ENCODE data around the gene PTTG1IP.

PTTG1IP gene

DNA sequence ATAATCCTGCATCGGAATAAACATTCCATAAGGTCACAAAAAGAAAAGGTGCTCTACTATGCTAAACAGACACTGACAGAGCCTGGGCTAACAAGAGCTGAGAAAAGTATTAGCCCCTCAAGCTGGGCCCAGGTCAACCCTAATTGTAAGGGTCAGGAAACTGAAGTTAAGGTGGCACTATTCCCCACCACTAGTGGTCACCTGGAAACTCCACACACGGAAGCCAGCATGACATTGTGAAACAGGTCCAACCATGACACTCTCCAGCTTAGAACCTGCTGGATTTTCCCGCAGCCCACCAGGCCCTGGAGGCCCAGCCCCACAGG is 1.2 kb downstream of the PTTG1IP start:
- Histone ChIP-seq H2BK5ac (ENCODE audit: low read length) (no peak overlapping the region), H3K79me1 (ENCODE audit: low read length) (peaks cover 15% of the 10 kb centered on the region), H3K18ac (ENCODE audit: low read length) (no peak overlapping the region)

GRCh38 chr21:44871576-44872269 is 1.8 kb downstream of the PTTG1IP start:
- Histone ChIP-seq H4K5ac (ENCODE audit: low read length) (no peak overlapping the region), H3K23ac (ENCODE audit: low read length) (no peak overlapping the region), H3K27me3 (ENCODE audit: insufficient read depth, low read length, poor library complexity) (no peaks in the 10 kb centered on the region), H3K79me2 (ENCODE audit: control insufficient read depth, insufficient read depth, low read length) (peaks cover 62% of the 10 kb centered on the region), H2BK15ac (replicated peaks; ENCODE audit: low read depth) (no peak overlapping the region), H3K4ac (ENCODE audit: low read depth, low read length) (no peak overlapping the region), H3K27ac (ENCODE audit: low read depth, low read length) (no peak overlapping the region), H3K79me1 (ENCODE audit: low read length) (peaks cover 19% of the 10 kb centered on the region), H3K18ac (ENCODE audit: low read length) (no peak overlapping the region), H3K9ac (ENCODE audit: low read length) (peak overlapping the region; percentile 93), H4K8ac (ENCODE audit: low read depth, low read length) (no peak overlapping the region), H3K56ac (ENCODE audit: low read length) (peak overlapping the region; percentile 51), H2AK5ac (ENCODE audit: low read length) (no peak overlapping the region), H3K36me3 (ENCODE audit: control insufficient read depth, insufficient read depth, low read length) (no peaks in the 10 kb centered on the region), H2BK120ac (ENCODE audit: low read depth, low read length) (no peak overlapping the region), H3K4me1 (ENCODE audit: control insufficient read depth, low read depth, low read length) (peaks cover 24% of the 10 kb centered on the region), H3K4me2 (ENCODE audit: low read length) (peak overlapping the region; percentile 39), H3K4me3 (ENCODE audit: low read length) (no peak overlapping the region), H2BK5ac (ENCODE audit: low read length) (no peak overlapping the region)
- no peak for DNase-seq
- WGBS (ENCODE audit: extremely low coverage, insufficient coverage, low lambda C conversion rate): no CpG with 5 or more reads among the region's 14 CpGs

More for the DNA sequence above, 1.2 kb downstream of the PTTG1IP start:
- no peak overlapping the region for H3K23ac ChIP-seq (ENCODE audit: low read length)
- no peaks in the 10 kb centered on the region for H3K36me3 ChIP-seq (ENCODE audit: control insufficient read depth, insufficient read depth, low read length)
- WGBS (ENCODE audit: extremely low coverage, insufficient coverage, low lambda C conversion rate): no CpG with 5 or more reads among the region's 3 CpGs
- H4K5ac ChIP-seq (ENCODE audit: low read length): no peak overlapping the region
- peak overlapping the region; percentile 93 for H3K9ac ChIP-seq (ENCODE audit: low read length)
- peak overlapping the region; percentile 87 for H3K4me2 ChIP-seq (ENCODE audit: low read length)
- H2AK5ac ChIP-seq (ENCODE audit: low read length): no peak overlapping the region
- H3K27me3 ChIP-seq (ENCODE audit: insufficient read depth, low read length, poor library complexity): no peaks in the 10 kb centered on the region
- no peak overlapping the region for H4K8ac ChIP-seq (ENCODE audit: low read depth, low read length)
- H3K4me3 ChIP-seq (ENCODE audit: low read length): peak overlapping the region; percentile 89
- H3K56ac ChIP-seq (ENCODE audit: low read length): peak overlapping the region; percentile 95
- no peak overlapping the region for H2BK15ac ChIP-seq (replicated peaks; ENCODE audit: low read depth)
- peak; percentile 39 for DNase-seq
- no peak overlapping the region for H2BK120ac ChIP-seq (ENCODE audit: low read depth, low read length)
- H3K4me1 ChIP-seq (ENCODE audit: control insufficient read depth, low read depth, low read length): peaks cover 18% of the 10 kb centered on the region
- H3K79me2 ChIP-seq (ENCODE audit: control insufficient read depth, insufficient read depth, low read length): peaks cover 56% of the 10 kb centered on the region
- no peak overlapping the region for H3K4ac ChIP-seq (ENCODE audit: low read depth, low read length)
- H3K27ac ChIP-seq (ENCODE audit: low read depth, low read length): no peak overlapping the region

DNA sequence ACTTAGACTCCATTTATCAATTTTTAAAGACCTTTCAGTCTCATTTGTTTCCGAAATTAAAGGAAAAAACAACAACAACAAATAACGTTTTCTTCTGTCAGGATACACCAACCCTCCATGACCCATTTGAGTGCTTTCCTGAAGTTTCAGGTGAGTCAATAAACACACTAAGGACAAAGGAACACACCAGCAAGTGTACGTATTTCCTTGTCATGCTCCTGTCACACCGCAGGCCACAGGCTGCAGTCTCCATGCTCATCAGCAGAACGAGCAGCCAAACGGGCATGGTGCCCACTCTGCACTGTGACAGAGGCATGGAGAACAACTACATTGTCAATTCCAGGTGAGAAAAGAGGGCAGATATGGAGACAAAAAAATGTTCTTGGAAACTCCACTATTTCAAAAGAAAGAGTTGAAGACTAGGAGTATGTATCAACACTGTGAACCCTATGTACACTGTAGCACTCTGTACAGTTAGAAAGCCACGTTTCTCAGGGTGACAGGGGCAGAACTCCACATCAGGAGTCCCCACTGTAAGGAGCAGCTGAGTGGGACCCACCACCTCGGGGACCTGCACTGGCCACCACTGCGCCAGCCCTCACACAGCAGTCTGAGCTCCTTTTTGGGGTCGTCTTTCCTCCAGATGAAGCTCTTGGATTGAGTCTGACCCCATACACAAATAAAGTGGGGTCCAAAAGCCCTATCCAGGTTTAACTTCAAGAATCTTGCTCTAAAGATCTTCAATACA is 2.6 kb downstream of the PTTG1IP start:
- Histone ChIP-seq H3K56ac (ENCODE audit: low read length) (peak overlapping the region; percentile 76), H3K4me3 (ENCODE audit: low read length) (no peak overlapping the region), H4K5ac (ENCODE audit: low read length) (no peak overlapping the region), H2BK120ac (ENCODE audit: low read depth, low read length) (no peak overlapping the region), H3K27me3 (ENCODE audit: insufficient read depth, low read length, poor library complexity) (no peaks in the 10 kb centered on the region), H4K8ac (ENCODE audit: low read depth, low read length) (no peak overlapping the region), H3K27ac (ENCODE audit: low read depth, low read length) (no peak overlapping the region), H3K79me2 (ENCODE audit: control insufficient read depth, insufficient read depth, low read length) (peaks cover 69% of the 10 kb centered on the region), H3K4me2 (ENCODE audit: low read length) (no peak overlapping the region), H3K36me3 (ENCODE audit: control insufficient read depth, insufficient read depth, low read length) (no peaks in the 10 kb centered on the region), H3K4me1 (ENCODE audit: control insufficient read depth, low read depth, low read length) (peaks cover 25% of the 10 kb centered on the region), H2BK5ac (ENCODE audit: low read length) (no peak overlapping the region), H3K79me1 (ENCODE audit: low read length) (peaks cover 24% of the 10 kb centered on the region), H3K18ac (ENCODE audit: low read length) (no peak overlapping the region), H2AK5ac (ENCODE audit: low read length) (peak overlapping the region; percentile 66), H3K9ac (ENCODE audit: low read length) (peak overlapping the region; percentile 15), H3K4ac (ENCODE audit: low read depth, low read length) (no peak overlapping the region), H2BK15ac (replicated peaks; ENCODE audit: low read depth) (no peak overlapping the region), H3K23ac (ENCODE audit: low read length) (no peak overlapping the region)
- WGBS (ENCODE audit: extremely low coverage, insufficient coverage, low lambda C conversion rate): no CpG with 5 or more reads among the region's 10 CpGs
- no peak for DNase-seq

GRCh38 chr21:44869781-44870747 is 3.4 kb downstream of the PTTG1IP start:
- no peaks in the 10 kb centered on the region for H3K27me3 ChIP-seq (ENCODE audit: insufficient read depth, low read length, poor library complexity)
- peaks cover 28% of the 10 kb centered on the region for H3K79me1 ChIP-seq (ENCODE audit: low read length)
- no peak overlapping the region for H2BK5ac ChIP-seq (ENCODE audit: low read length)
- H3K4me1 ChIP-seq (ENCODE audit: control insufficient read depth, low read depth, low read length): peaks cover 25% of the 10 kb centered on the region
- peak overlapping the region; percentile 3 for H3K9ac ChIP-seq (ENCODE audit: low read length)
- H3K56ac ChIP-seq (ENCODE audit: low read length): peak overlapping the region; percentile 3
- peaks cover 77% of the 10 kb centered on the region for H3K79me2 ChIP-seq (ENCODE audit: control insufficient read depth, insufficient read depth, low read length)
- H3K27ac ChIP-seq (ENCODE audit: low read depth, low read length): peak overlapping the region; percentile 54
- no peak overlapping the region for H2BK15ac ChIP-seq (replicated peaks; ENCODE audit: low read depth)
- H3K4ac ChIP-seq (ENCODE audit: low read depth, low read length): no peak overlapping the region
- no peak overlapping the region for H3K4me3 ChIP-seq (ENCODE audit: low read length)
- peak; percentile 94 for DNase-seq
- no peaks in the 10 kb centered on the region for H3K36me3 ChIP-seq (ENCODE audit: control insufficient read depth, insufficient read depth, low read length)
- H3K23ac ChIP-seq (ENCODE audit: low read length): no peak overlapping the region
- no peak overlapping the region for H2AK5ac ChIP-seq (ENCODE audit: low read length)
- no peak overlapping the region for H3K4me2 ChIP-seq (ENCODE audit: low read length)
- no peak overlapping the region for H4K8ac ChIP-seq (ENCODE audit: low read depth, low read length)
- peak overlapping the region; percentile 66 for H3K18ac ChIP-seq (ENCODE audit: low read length)
- no CpG with 5 or more reads among the region's 19 CpGs for WGBS (ENCODE audit: extremely low coverage, insufficient coverage, low lambda C conversion rate)
- no peak overlapping the region for H4K5ac ChIP-seq (ENCODE audit: low read length)
- no peak overlapping the region for H2BK120ac ChIP-seq (ENCODE audit: low read depth, low read length)

- no peak overlapping the region for H3K56ac ChIP-seq (ENCODE audit: low read length)
- H3K18ac ChIP-seq (ENCODE audit: low read length): no peak overlapping the region
- no peak overlapping the region for H2AK5ac ChIP-seq (ENCODE audit: low read length)
- no peaks in the 10 kb centered on the region for H3K27me3 ChIP-seq (ENCODE audit: insufficient read depth, low read length, poor library complexity)
- H3K27ac ChIP-seq (ENCODE audit: low read depth, low read length): no peak overlapping the region
- no CpG with 5 or more reads among the region's 7 CpGs for WGBS (ENCODE audit: extremely low coverage, insufficient coverage, low lambda C conversion rate)
- peaks cover 87% of the 10 kb centered on the region for H3K79me2 ChIP-seq (ENCODE audit: control insufficient read depth, insufficient read depth, low read length)
- H3K4me3 ChIP-seq (ENCODE audit: low read length): no peak overlapping the region
- peaks cover 34% of the 10 kb centered on the region for H3K79me1 ChIP-seq (ENCODE audit: low read length)
- no peak overlapping the region for H4K5ac ChIP-seq (ENCODE audit: low read length)
- H3K36me3 ChIP-seq (ENCODE audit: control insufficient read depth, insufficient read depth, low read length): peaks cover 2% of the 10 kb centered on the region
- H3K9ac ChIP-seq (ENCODE audit: low read length): no peak overlapping the region
- no peak overlapping the region for H3K4ac ChIP-seq (ENCODE audit: low read depth, low read length)
- no peak overlapping the region for H3K4me2 ChIP-seq (ENCODE audit: low read length)
- H2BK5ac ChIP-seq (ENCODE audit: low read length): no peak overlapping the region
- H2BK120ac ChIP-seq (ENCODE audit: low read depth, low read length): no peak overlapping the region
- H2BK15ac ChIP-seq (replicated peaks; ENCODE audit: low read depth): no peak overlapping the region
- H3K4me1 ChIP-seq (ENCODE audit: control insufficient read depth, low read depth, low read length): peaks cover 25% of the 10 kb centered on the region
- no peak overlapping the region for H3K23ac ChIP-seq (ENCODE audit: low read length)
- no peak overlapping the region for H4K8ac ChIP-seq (ENCODE audit: low read depth, low read length)
- no peak for DNase-seq
Observed at GRCh38 chr21:44868707-44869106, 4.8 kb downstream of the PTTG1IP start.
